Ammon's horn (tissue), 1 donor: ENCODE measurements around the gene GCNA.

ENCODE experiments used
- DNase-seq: peaks from one replicate; pipeline ENCODE4 v3.0.0-alpha.2; 2016; ENCODE audit warnings: low spot score

GCNA gene

GRCh38 chrX:71578253-71579135, at the start of gene GCNA:
TSS of gene GCNA (plus strand) at chrX:71578437. CDS start at chrX:71580822, 2,385 bp downstream.
- DNase-seq: no peak

- peak; percentile 21 for DNase-seq
These were observed 46.0 kb upstream of the GCNA start for GRCh38 chrX:71532078-71532752.

GRCh38 chrX:71532753-71533425, 45.3 kb upstream of the GCNA start, which contains the start of gene OGT:
TSS of gene OGT (plus strand) at chrX:71533104. CDS start at chrX:71533300, 196 bp downstream.
- DNase-seq: peak; percentile 93

GRCh38 chrX:71533516-71533850, 44.8 kb upstream of the GCNA start:
- no peak for DNase-seq

- peak; percentile 31 for DNase-seq
These were observed 44.2 kb upstream of the GCNA start for GRCh38 chrX:71533851-71534561.

- no peak for DNase-seq
These were observed 43.3 kb upstream of the GCNA start for GRCh38 chrX:71534773-71535544.

GRCh38 chrX:71536285-71536684, 42.0 kb upstream of the GCNA start:
- DNase-seq: no peak

GRCh38 chrX:71537743-71538142, 40.5 kb upstream of the GCNA start:
- no peak for DNase-seq

GRCh38 chrX:71540801-71541200, 37.4 kb upstream of the GCNA start:
- no peak for DNase-seq

- DNase-seq: no peak
These were observed 36.8 kb upstream of the GCNA start for GRCh38 chrX:71541210-71542022.

- no peak for DNase-seq
These were observed 35.8 kb upstream of the GCNA start for GRCh38 chrX:71542411-71542810.

- no peak for DNase-seq
These were observed 35.4 kb upstream of the GCNA start for GRCh38 chrX:71542825-71543224.

GRCh38 chrX:71543316-71543715, 34.9 kb upstream of the GCNA start:
- peak; percentile 11 for DNase-seq

- peak; percentile 35 for DNase-seq
These were observed 32.9 kb upstream of the GCNA start for GRCh38 chrX:71545364-71545763.

GRCh38 chrX:71546879-71547278, 31.4 kb upstream of the GCNA start:
- DNase-seq: no peak

- no peak for DNase-seq
These were observed 30.9 kb upstream of the GCNA start for GRCh38 chrX:71547339-71547738.

GRCh38 chrX:71549986-71550385, 28.3 kb upstream of the GCNA start:
- DNase-seq: no peak

GRCh38 chrX:71550578-71550977, 27.7 kb upstream of the GCNA start:
- no peak for DNase-seq

GRCh38 chrX:71556036-71556435, 22.2 kb upstream of the GCNA start:
- DNase-seq: no peak

- DNase-seq: no peak
These were observed 19.3 kb upstream of the GCNA start for GRCh38 chrX:71558920-71559319.
